ENCODE data around the gene SLC45A1. TPM values are rescaled to one million over a fixed set of nuclear protein-coding genes. Genes with fewer than 3 reads are reported as not detected.
A peak's percentile ranks its signal among the peaks of the same experiment; 100 is the strongest.

The SLC45A1 gene
- total and polyA plus RNA-seq, 9 of the 15 experiments (the other 6 are each of a cell fraction or from before 2014, with no cell fraction given) = not detected

DNA sequence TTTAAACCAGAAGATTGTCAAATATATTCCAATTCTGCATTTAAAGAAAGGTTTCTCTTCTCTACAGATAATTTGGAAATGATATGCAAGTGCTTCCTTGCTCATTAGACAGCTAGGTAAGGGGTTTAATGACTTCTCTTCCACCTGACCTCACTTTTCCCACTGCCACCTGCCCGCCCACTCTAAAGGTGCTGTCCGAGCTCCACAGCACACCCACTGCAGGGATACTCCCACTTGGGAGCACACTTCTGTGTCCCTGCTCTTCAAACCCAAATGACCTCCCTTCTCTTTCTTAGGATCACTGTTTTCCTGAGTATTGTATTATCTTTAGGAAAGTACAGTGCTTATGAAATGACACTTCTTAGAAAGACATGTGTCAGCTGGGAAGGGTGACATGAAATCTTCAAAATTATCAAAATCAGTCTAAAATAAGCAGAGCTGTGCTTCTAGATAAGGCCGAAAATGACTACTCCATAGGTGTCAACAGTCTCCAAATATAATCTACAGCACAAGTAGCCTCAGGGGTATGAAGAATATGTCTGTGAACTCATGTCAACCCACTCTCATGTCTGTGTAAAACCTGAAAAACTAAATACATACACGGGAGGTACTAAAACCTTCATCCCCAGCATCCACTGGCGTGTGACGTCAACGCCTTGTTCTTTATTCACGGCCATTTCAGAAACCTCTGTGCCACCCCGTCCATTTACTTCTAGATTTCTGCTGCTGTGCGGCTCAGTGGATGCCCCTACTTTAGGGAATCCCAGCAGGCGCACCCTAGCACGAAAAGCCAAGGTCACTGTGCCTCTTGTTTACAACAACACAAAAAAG, 71.0 kb downstream of the SLC45A1 start (continued):
- TF ChIP-seq, protein P1, sequence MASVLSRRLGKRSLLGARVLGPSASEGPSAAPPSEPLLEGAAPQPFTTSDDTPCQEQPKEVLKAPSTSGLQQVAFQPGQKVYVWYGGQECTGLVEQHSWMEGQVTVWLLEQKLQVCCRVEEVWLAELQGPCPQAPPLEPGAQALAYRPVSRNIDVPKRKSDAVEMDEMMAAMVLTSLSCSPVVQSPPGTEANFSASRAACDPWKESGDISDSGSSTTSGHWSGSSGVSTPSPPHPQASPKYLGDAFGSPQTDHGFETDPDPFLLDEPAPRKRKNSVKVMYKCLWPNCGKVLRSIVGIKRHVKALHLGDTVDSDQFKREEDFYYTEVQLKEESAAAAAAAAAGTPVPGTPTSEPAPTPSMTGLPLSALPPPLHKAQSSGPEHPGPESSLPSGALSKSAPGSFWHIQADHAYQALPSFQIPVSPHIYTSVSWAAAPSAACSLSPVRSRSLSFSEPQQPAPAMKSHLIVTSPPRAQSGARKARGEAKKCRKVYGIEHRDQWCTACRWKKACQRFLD (CRISPR knock-in tag; IDR thresholded peaks at IDR 0.05) = 0 out of 2 replicates have a peak, but pooled peaks have one; percentile 45
- no peak for TF ChIP-seq NELFE (IDR thresholded peaks at IDR 0.05; ENCODE audit: insufficient read depth, insufficient read length)
- TF ChIP-seq ZNF12 (CRISPR knock-in tag; IDR thresholded peaks at IDR 0.05) = no peak
- TF ChIP-seq, protein P2, sequence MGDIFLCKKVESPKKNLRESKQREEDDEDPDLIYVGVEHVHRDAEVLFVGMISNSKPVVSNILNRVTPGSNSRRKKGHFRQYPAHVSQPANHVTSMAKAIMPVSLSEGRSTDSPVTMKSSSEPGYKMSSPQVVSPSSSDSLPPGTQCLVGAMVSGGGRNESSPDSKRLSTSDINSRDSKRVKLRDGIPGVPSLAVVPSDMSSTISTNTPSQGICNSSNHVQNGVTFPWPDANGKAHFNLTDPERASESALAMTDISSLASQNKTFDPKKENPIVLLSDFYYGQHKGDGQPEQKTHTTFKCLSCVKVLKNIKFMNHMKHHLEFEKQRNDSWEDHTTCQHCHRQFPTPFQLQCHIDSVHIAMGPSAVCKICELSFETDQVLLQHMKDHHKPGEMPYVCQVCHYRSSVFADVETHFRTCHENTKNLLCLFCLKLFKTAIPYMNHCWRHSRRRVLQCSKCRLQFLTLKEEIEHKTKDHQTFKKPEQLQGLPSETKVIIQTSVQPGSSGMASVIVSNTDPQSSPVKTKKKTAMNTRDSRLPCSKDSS (IDR thresholded peaks at IDR 0.05; ENCODE audit: low read depth, partially characterized antibody) = no peak
- peak; percentile 80 for TF ChIP-seq KLF16 (IDR thresholded peaks at IDR 0.05)
- TF ChIP-seq ZNF766 (CRISPR knock-in tag; conservative IDR thresholded peaks at IDR 0.05) = no peak
- no peak for TF ChIP-seq ZNF143 (CRISPR knock-in tag; IDR thresholded peaks at IDR 0.05)
- TF ChIP-seq CBFA2T2 (conservative IDR thresholded peaks at IDR 0.05) = peak; percentile 90
- TF ChIP-seq NFXL1 (CRISPR knock-in tag; IDR thresholded peaks at IDR 0.05) = no peak
- TF ChIP-seq DDX20 (tag; IDR thresholded peaks at IDR 0.05; ENCODE audit: low read depth) = no peak
- TF ChIP-seq ZBTB2 (IDR thresholded peaks at IDR 0.05) = no peak
- TF ChIP-seq TEAD4 (IDR thresholded peaks at IDR 0.05; ENCODE audit: low read length) = peak; percentile 91
- no peak for TF ChIP-seq TEAD4 (CRISPR knock-in tag; IDR thresholded peaks at IDR 0.05; ENCODE audit: borderline replicate concordance)
- TF ChIP-seq POLR2AphosphoS2 (IDR thresholded peaks at IDR 0.05; ENCODE audit: low read length) = no peak
- peak; percentile 91 for TF ChIP-seq PKNOX1 (IDR thresholded peaks at IDR 0.05)
- TF ChIP-seq NCOR1 (IDR thresholded peaks at IDR 0.05) = peak; percentile 92
- TF ChIP-seq ZBTB33 (CRISPR knock-in tag; IDR thresholded peaks at IDR 0.05) = no peak
- TF ChIP-seq, protein P3, sequence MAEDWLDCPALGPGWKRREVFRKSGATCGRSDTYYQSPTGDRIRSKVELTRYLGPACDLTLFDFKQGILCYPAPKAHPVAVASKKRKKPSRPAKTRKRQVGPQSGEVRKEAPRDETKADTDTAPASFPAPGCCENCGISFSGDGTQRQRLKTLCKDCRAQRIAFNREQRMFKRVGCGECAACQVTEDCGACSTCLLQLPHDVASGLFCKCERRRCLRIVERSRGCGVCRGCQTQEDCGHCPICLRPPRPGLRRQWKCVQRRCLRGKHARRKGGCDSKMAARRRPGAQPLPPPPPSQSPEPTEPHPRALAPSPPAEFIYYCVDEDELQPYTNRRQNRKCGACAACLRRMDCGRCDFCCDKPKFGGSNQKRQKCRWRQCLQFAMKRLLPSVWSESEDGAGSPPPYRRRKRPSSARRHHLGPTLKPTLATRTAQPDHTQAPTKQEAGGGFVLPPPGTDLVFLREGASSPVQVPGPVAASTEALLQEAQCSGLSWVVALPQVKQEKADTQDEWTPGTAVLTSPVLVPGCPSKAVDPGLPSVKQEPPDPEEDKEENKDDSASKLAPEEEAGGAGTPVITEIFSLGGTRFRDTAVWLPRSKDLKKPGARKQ (CRISPR knock-in tag; IDR thresholded peaks at IDR 0.05) = no peak
- no peak for TF ChIP-seq TAF7 (tag; IDR thresholded peaks at IDR 0.05)

Data from K562 (cell line).